ENCODE measurements around the gene SARDH.

Gene SARDH

GRCh38 chr9:133615606-133616188 is 122.5 kb downstream of the SARDH start:
- in situ Hi-C loops (cut with HindIII; ENCODE audit: low sequenced_read_pairs) = no loop called here
- DNase-seq (ENCODE audit: low read depth) = no peak
- TF ChIP-seq, protein P1, sequence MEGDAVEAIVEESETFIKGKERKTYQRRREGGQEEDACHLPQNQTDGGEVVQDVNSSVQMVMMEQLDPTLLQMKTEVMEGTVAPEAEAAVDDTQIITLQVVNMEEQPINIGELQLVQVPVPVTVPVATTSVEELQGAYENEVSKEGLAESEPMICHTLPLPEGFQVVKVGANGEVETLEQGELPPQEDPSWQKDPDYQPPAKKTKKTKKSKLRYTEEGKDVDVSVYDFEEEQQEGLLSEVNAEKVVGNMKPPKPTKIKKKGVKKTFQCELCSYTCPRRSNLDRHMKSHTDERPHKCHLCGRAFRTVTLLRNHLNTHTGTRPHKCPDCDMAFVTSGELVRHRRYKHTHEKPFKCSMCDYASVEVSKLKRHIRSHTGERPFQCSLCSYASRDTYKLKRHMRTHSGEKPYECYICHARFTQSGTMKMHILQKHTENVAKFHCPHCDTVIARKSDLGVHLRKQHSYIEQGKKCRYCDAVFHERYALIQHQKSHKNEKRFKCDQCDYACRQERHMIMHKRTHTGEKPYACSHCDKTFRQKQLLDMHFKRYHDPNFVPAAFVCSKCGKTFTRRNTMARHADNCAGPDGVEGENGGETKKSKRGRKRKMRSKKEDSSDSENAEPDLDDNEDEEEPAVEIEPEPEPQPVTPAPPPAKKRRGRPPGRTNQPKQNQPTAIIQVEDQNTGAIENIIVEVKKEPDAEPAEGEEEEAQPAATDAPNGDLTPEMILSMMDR (IDR thresholded peaks at IDR 0.05; ENCODE audit: low read depth, low read length, missing control alignments) = no peak
- no peak overlapping the region for H3K4me3 ChIP-seq (ENCODE audit: low read depth, low read length)

GRCh38 chr9:133615186-133615585 is 123.0 kb downstream of the SARDH start:
- DNase-seq (ENCODE audit: low read depth) = no peak
- TF ChIP-seq, protein P1 (IDR thresholded peaks at IDR 0.05; ENCODE audit: low read depth, low read length, missing control alignments) = no peak
- no peak overlapping the region for H3K4me3 ChIP-seq (ENCODE audit: low read depth, low read length)
- in situ Hi-C loops (cut with HindIII; ENCODE audit: low sequenced_read_pairs) = no loop called here

DNA sequence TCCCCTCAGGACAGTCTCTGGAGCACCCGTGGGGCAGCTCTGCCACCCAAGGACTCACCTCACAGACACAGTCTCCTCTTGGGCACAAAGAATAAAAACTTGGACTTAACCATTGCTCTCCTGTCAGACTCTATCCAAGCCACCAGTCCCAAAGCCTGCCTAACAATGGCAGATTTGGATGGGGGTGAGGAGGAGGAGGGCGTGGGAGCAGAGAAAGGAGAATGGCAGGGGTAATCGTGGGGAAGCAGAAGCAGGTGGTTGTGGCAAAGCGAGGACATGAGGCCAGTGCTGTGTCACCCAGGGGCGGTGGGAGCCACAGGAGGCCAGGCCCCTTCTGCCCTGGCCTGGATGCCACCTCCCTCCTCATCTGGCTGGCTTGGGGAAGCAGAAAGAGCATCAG is 123.5 kb downstream of the SARDH start:
- H3K4me3 ChIP-seq (ENCODE audit: low read depth, low read length) = no peak overlapping the region
- in situ Hi-C loops (cut with HindIII; ENCODE audit: low sequenced_read_pairs) = no loop called here
- no peak for DNase-seq (ENCODE audit: low read depth)
- TF ChIP-seq, protein P1 (IDR thresholded peaks at IDR 0.05; ENCODE audit: low read depth, low read length, missing control alignments) = no peak

GRCh38 chr9:133614056-133614455 is 124.1 kb downstream of the SARDH start:
- DNase-seq (ENCODE audit: low read depth) = no peak
- in situ Hi-C loops (cut with HindIII; ENCODE audit: low sequenced_read_pairs) = no loop called here

More at GRCh38 chr9:133614056-133614455, 124.1 kb downstream of the SARDH start:
- no peak overlapping the region for H3K4me3 ChIP-seq (ENCODE audit: low read depth, low read length)
- TF ChIP-seq, protein P1 (IDR thresholded peaks at IDR 0.05; ENCODE audit: low read depth, low read length, missing control alignments) = no peak
